Measurements from ENCODE around the gene MAP3K13. TPM values are rescaled to one million over a fixed set of nuclear protein-coding genes. Genes with fewer than 3 reads are reported as not detected.

Gene MAP3K13
- total and polyA plus RNA-seq, 2 donors (not counting 1 experiment from before 2014, with no cell fraction given): 15.0 to 28.2 TPM

DNA sequence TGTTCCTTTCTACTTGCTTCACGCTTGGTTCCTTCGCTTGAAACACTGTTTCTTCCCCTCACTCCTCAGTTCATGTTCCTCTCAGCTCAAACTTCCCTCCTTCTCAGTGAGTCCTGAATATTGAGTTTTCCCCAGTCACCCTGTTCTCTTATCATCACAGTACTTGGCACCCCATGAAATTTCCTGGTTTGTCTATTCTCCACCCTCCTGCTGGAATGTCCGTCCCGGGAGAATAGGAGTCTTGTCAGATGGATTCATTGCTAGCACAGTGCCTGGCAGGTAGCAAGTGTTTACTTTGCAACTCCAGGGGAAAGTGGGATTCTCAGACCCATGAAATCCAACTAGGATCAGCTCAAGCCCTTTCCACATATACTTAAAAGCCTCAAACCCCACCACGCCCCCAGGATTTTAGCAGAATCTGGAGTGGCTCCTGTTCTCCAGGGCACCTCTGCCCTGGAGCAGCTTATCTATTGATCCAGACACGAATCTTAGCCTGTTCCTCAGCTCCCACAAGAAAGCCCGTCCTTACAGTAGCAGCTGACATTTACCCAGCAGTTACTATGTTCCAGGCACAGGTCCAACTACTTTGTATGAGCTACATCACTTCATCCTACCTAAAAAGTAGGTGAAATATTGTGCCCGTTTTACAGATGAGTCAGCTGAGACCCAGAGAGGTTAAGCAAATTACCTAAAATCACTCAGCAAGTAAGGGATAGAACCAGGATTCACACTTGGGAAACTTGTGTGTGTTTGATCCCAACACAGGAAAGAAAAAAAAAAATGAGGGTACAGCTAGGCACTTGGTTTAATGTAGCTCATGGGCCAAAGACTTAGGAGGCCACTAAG is 36.8 kb upstream of the MAP3K13 start:
- Histone ChIP-seq H3K9ac (ENCODE audit: insufficient read depth, low read length) (no peak overlapping the region), H3K79me2 (ENCODE audit: control insufficient read depth, insufficient read depth, low read length) (no peaks in the 10 kb centered on the region), H3K4me2 (ENCODE audit: extremely low read depth, insufficient read depth, low read length) (no peak overlapping the region), H3K4me3 (replicated peaks in 1 of 4; ENCODE audit: control extremely low read depth in 1 of 4, insufficient read depth in 1 of 4, low read depth in 3 of 4, low read length in 4 of 4) (no peak overlapping the region), H3K4me1 (ENCODE audit: control insufficient read depth, extremely low read depth, insufficient read depth, low read length) (no peaks in the 10 kb centered on the region), H3K27me3 (ENCODE audit: control insufficient read depth, insufficient read depth, low read length) (no peaks in the 10 kb centered on the region), H3K9me3 (ENCODE audit: control insufficient read depth, insufficient read depth, low read depth, low read length) (no peaks in the 10 kb centered on the region), H2AFZ (ENCODE audit: low read length) (no peak overlapping the region), H3K36me3 (ENCODE audit: control insufficient read depth, insufficient read depth, low read length) (no peaks in the 10 kb centered on the region), H4K20me1 (ENCODE audit: control insufficient read depth, extremely low read depth, insufficient read depth, low read length) (no peaks in the 10 kb centered on the region), H3K27ac (ENCODE audit: insufficient read depth, low read length) (no peak overlapping the region)
- TF ChIP-seq, protein P1, sequence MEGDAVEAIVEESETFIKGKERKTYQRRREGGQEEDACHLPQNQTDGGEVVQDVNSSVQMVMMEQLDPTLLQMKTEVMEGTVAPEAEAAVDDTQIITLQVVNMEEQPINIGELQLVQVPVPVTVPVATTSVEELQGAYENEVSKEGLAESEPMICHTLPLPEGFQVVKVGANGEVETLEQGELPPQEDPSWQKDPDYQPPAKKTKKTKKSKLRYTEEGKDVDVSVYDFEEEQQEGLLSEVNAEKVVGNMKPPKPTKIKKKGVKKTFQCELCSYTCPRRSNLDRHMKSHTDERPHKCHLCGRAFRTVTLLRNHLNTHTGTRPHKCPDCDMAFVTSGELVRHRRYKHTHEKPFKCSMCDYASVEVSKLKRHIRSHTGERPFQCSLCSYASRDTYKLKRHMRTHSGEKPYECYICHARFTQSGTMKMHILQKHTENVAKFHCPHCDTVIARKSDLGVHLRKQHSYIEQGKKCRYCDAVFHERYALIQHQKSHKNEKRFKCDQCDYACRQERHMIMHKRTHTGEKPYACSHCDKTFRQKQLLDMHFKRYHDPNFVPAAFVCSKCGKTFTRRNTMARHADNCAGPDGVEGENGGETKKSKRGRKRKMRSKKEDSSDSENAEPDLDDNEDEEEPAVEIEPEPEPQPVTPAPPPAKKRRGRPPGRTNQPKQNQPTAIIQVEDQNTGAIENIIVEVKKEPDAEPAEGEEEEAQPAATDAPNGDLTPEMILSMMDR (conservative IDR thresholded peaks at IDR 0.05 in 1 of 2, IDR thresholded peaks at IDR 0.05 in 1 of 2; ENCODE audit: low read depth in 1 of 2, low read length in 2 of 2): no peak
- TF ChIP-seq EZH2 (IDR thresholded peaks at IDR 0.05; ENCODE audit: low read length, missing control alignments): no peak
- no peak for DNase-seq (ENCODE audit: low read depth in 2 of 2)

DNA sequence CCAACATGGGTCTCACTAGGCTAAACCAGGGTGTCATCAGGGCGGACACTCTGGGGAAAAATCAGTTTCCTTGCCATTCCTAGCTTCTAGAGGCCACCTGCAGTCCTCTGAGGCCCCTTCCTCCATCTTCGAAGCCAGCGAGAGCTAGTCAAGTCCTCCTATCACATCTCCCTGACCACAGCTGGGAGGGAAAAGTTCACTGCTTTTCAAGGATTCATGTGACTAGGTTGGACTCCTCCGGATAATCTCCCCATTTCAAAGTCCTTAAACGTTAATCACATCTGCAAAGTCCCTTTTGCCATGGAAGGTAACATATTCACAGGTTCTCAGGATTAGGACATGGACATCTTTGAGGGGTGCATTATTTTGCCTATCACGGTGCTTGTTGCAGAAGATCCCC is 35.9 kb upstream of the MAP3K13 start:
- H3K9ac ChIP-seq (ENCODE audit: insufficient read depth, low read length): no peak overlapping the region
- no peaks in the 10 kb centered on the region for H3K4me1 ChIP-seq (ENCODE audit: control insufficient read depth, extremely low read depth, insufficient read depth, low read length)
- H3K4me3 ChIP-seq (replicated peaks in 1 of 4; ENCODE audit: control extremely low read depth in 1 of 4, insufficient read depth in 1 of 4, low read depth in 3 of 4, low read length in 4 of 4): no peak overlapping the region
- H2AFZ ChIP-seq (ENCODE audit: low read length): no peak overlapping the region
- H3K27ac ChIP-seq (ENCODE audit: insufficient read depth, low read length): no peak overlapping the region
- no peaks in the 10 kb centered on the region for H3K27me3 ChIP-seq (ENCODE audit: control insufficient read depth, insufficient read depth, low read length)
- H3K4me2 ChIP-seq (ENCODE audit: extremely low read depth, insufficient read depth, low read length): no peak overlapping the region
- no peaks in the 10 kb centered on the region for H3K9me3 ChIP-seq (ENCODE audit: control insufficient read depth, insufficient read depth, low read depth, low read length)
- no peak for DNase-seq (ENCODE audit: low read depth in 2 of 2)
- no peaks in the 10 kb centered on the region for H3K79me2 ChIP-seq (ENCODE audit: control insufficient read depth, insufficient read depth, low read length)
- TF ChIP-seq, protein P1 (conservative IDR thresholded peaks at IDR 0.05 in 1 of 2, IDR thresholded peaks at IDR 0.05 in 1 of 2; ENCODE audit: low read depth in 1 of 2, low read length in 2 of 2): no peak
- no peak for TF ChIP-seq EZH2 (IDR thresholded peaks at IDR 0.05; ENCODE audit: low read length, missing control alignments)
- H4K20me1 ChIP-seq (ENCODE audit: control insufficient read depth, extremely low read depth, insufficient read depth, low read length): no peaks in the 10 kb centered on the region
- H3K36me3 ChIP-seq (ENCODE audit: control insufficient read depth, insufficient read depth, low read length): no peaks in the 10 kb centered on the region

DNA sequence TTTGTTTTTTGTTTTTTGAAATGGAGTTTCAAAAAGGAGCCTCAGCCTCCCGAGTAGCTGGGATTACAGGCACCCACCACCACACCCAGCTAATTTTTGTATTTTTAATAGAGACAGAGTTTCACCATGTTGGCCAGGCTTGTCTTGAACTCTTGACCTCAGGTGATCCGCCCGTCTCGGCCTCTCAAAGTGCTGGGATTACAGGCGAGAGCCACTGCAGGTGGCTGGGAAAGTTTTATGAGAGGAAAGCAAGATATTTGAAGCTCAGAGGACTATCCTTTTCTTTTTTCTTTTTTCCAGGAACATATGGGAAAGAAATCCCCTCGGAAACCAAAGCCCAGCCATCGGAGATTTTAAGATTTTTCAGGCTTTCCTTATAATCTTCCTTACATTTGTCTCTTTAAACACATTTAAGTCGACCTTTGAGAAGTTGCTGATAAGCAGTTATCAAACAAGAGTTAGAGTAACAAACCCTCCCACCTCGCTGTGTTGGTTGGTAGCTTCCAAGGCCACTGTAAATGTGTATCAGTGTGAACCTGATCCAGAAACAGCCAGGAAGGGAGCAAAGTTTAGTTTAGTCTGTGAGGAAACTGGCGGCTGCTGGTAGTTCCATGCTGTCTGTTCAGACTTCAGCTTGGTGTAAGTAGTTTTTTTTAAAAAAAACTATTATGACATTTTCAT is 34.5 kb upstream of the MAP3K13 start:
- Histone ChIP-seq H3K9ac (ENCODE audit: insufficient read depth, low read length) (no peak overlapping the region), H3K36me3 (ENCODE audit: control insufficient read depth, insufficient read depth, low read length) (no peaks in the 10 kb centered on the region), H3K4me3 (replicated peaks in 1 of 4; ENCODE audit: control extremely low read depth in 1 of 4, insufficient read depth in 1 of 4, low read depth in 3 of 4, low read length in 4 of 4) (no peak overlapping the region), H3K27ac (ENCODE audit: insufficient read depth, low read length) (no peak overlapping the region), H3K79me2 (ENCODE audit: control insufficient read depth, insufficient read depth, low read length) (no peaks in the 10 kb centered on the region), H3K27me3 (ENCODE audit: control insufficient read depth, insufficient read depth, low read length) (no peaks in the 10 kb centered on the region), H3K4me2 (ENCODE audit: extremely low read depth, insufficient read depth, low read length) (no peak overlapping the region), H3K4me1 (ENCODE audit: control insufficient read depth, extremely low read depth, insufficient read depth, low read length) (no peaks in the 10 kb centered on the region), H2AFZ (ENCODE audit: low read length) (no peak overlapping the region), H3K9me3 (ENCODE audit: control insufficient read depth, insufficient read depth, low read depth, low read length) (no peaks in the 10 kb centered on the region), H4K20me1 (ENCODE audit: control insufficient read depth, extremely low read depth, insufficient read depth, low read length) (no peaks in the 10 kb centered on the region)
- DNase-seq (ENCODE audit: low read depth in 2 of 2): no peak
- TF ChIP-seq EZH2 (IDR thresholded peaks at IDR 0.05; ENCODE audit: low read length, missing control alignments): no peak
- TF ChIP-seq, protein P1 (conservative IDR thresholded peaks at IDR 0.05 in 1 of 2, IDR thresholded peaks at IDR 0.05 in 1 of 2; ENCODE audit: low read depth in 1 of 2, low read length in 2 of 2): no peak

Measured in fibroblast of lung (primary cell).